Endothelial cell of umbilical vein (primary cell): ENCODE data around the gene NME7. TPM values are rescaled to one million over a fixed set of nuclear protein-coding genes. Genes with fewer than 3 reads are reported as not detected.

Source experiments
- BruUV-seq: library from RNA; stranded (reverse); fragments of 400-500 nt; replicated peaks from 2 replicates; lab custom pipeline; 2021; lab: Mats Ljungman, UMichigan
- CTCF ChIA-PET: fragments of 300-600, 350-600 bp; sonication (Branson Sonifier 250); formaldehyde crosslinking; loops from one replicate; lab custom pipeline; 2021; ENCODE audit warnings: antibody characterized with exemption, inconsistent platforms; lab: Charles Lee
- POLR2A ChIA-PET: fragments of 300-600, 350-600 bp; sonication (Branson Sonifier 250); formaldehyde crosslinking; loops from one replicate; lab custom pipeline; 2021; ENCODE audit warnings: antibody characterized with exemption, inconsistent platforms; lab: Charles Lee
- DNase-seq: peaks from one replicate; pipeline ENCODE4 v3.0.0-alpha.2; 2011; ENCODE audit warnings: low read depth, low spot score
- FAIRE-seq: peaks from 2 replicates; lab custom pipeline; 2011; peaks lifted over from hg19 to GRCh38; lab: Jason Lieb, UNC
- H2AFZ ChIP-seq: 2 replicates; pipeline ENCODE4 v1.6.0; 2012; ENCODE audit warnings: low read depth, low read length, control low read depth, inconsistent platforms
- H3K27ac ChIP-seq: 2 replicates; pipeline ENCODE4 v1.5.1; 2011; ENCODE audit warnings: low read depth, mild to moderate bottlenecking, control low read depth, low read length, moderate library complexity; ENCODE audit not compliant: insufficient read depth
- H3K27me3 ChIP-seq, 2 experiments: 2 replicates each; pipeline versions ENCODE4 v1.6.0 to v1.6.1; 2011; ENCODE audit warnings: low read length in 2 of 2, mixed read lengths in 1 of 2; ENCODE audit not compliant: control insufficient read depth in 2 of 2, insufficient read depth in 2 of 2
- H3K36me3 ChIP-seq, 2 experiments: 2 replicates in 1 of 2; 3 replicates in 1 of 2; pipeline ENCODE4 v1.5.1; 2011; ENCODE audit warnings: low read length in 2 of 2, mild to moderate bottlenecking in 1 of 2, moderate library complexity in 1 of 2; ENCODE audit not compliant: control insufficient read depth in 2 of 2, insufficient read depth in 2 of 2; ENCODE audit errors: extremely low read depth in 1 of 2
- H3K4me1 ChIP-seq: 3 replicates; pipeline ENCODE4 v1.5.1; 2011; ENCODE audit warnings: mild to moderate bottlenecking, low read length; ENCODE audit not compliant: control insufficient read depth, insufficient read depth; ENCODE audit errors: extremely low read depth
- H3K4me2 ChIP-seq: 2 replicates; pipeline ENCODE4 v1.6.1; 2011; ENCODE audit warnings: low read length, control low read depth, mixed read lengths; ENCODE audit not compliant: insufficient read depth
- H3K4me3 ChIP-seq, 3 experiments: fragments of 200-600 bp in 1 of 3; sonication (generic), shearing (Covaris generic) in 1 of 3; replicated peaks in 1 of 3; 2 replicates each; pipeline ENCODE4 v1.5.1; 2011 to 2016; ENCODE audit warnings: control low read depth in 3 of 3, low read length in 3 of 3, mild to moderate bottlenecking in 2 of 3, inconsistent platforms in 1 of 3, low read depth in 1 of 3, moderate library complexity in 1 of 3; ENCODE audit not compliant: insufficient read depth in 1 of 3
- H3K79me2 ChIP-seq: 2 replicates; pipeline ENCODE4 v1.6.0; 2012; ENCODE audit warnings: low read length, inconsistent platforms; ENCODE audit not compliant: control insufficient read depth, insufficient read depth
- H3K9ac ChIP-seq: replicated peaks from 2 replicates; pipeline ENCODE3; 2011; ENCODE audit warnings: low read length, control low read depth; ENCODE audit not compliant: insufficient read depth; ENCODE audit errors: extremely low read depth
- H3K9me1 ChIP-seq: replicated peaks from 3 replicates; pipeline ENCODE4 v1.6.0; 2011; ENCODE audit warnings: mild to moderate bottlenecking, low read length; ENCODE audit not compliant: control insufficient read depth, insufficient read depth; ENCODE audit errors: extremely low read depth
- H3K9me3 ChIP-seq: replicated peaks from 2 replicates; pipeline ENCODE4 v1.5.1; 2012; ENCODE audit warnings: low read length, inconsistent platforms; ENCODE audit not compliant: control insufficient read depth, insufficient read depth
- H4K20me1 ChIP-seq: replicated peaks from 2 replicates; pipeline ENCODE3; 2011; ENCODE audit warnings: mild to moderate bottlenecking, low read length; ENCODE audit not compliant: control insufficient read depth, insufficient read depth; ENCODE audit errors: extremely low read depth
- EZH2 ChIP-seq: IDR thresholded peaks from 2 replicates; pipeline ENCODE4 v1.6.1; 2012; ENCODE audit warnings: borderline replicate concordance, low read depth, mild to moderate bottlenecking, moderate library complexity, low read length, inconsistent platforms; ENCODE audit not compliant: severe bottlenecking
- FOS ChIP-seq: IDR thresholded peaks from 2 replicates; pipeline ENCODE4 v1.6.1; 2011; ENCODE audit warnings: mild to moderate bottlenecking, low read length, moderate library complexity, borderline replicate concordance; ENCODE audit not compliant: insufficient read depth
- GATA2 ChIP-seq: IDR thresholded peaks from 2 replicates; pipeline ENCODE4 v1.7.0; 2011; ENCODE audit warnings: low read depth, mild to moderate bottlenecking, moderate library complexity, mixed read lengths, low read length; ENCODE audit not compliant: insufficient read length, insufficient read depth
- JUN ChIP-seq: IDR thresholded peaks from 2 replicates; pipeline ENCODE4 v1.6.1; 2011; ENCODE audit warnings: borderline replicate concordance, low read depth; ENCODE audit not compliant: insufficient read length, insufficient read depth
- MYC ChIP-seq: IDR thresholded peaks from one replicate; pipeline ENCODE4 v1.6.1; 2011; ENCODE audit warnings: mild to moderate bottlenecking, low read depth, low read length
- POLR2A ChIP-seq: IDR thresholded peaks from 2 replicates; pipeline ENCODE4 v1.6.1; 2012; ENCODE audit warnings: low read depth, mild to moderate bottlenecking, control low read depth, low read length
- POLR2AphosphoS5 ChIP-seq: IDR thresholded peaks from 2 replicates; pipeline ENCODE4 v1.6.1; 2012; ENCODE audit warnings: low read depth, mild to moderate bottlenecking, control low read depth, low read length, moderate library complexity; ENCODE audit not compliant: insufficient read depth
- dilution Hi-C: fragments of 300-500 bp; cut with MboI; formaldehyde crosslinking; loops from one replicate; pipeline ENCODE4 v1.15.0; 2019; ENCODE audit warnings: low sequenced_read_pairs; ENCODE audit not compliant: extremely low pct_ligation_motif_present
- intact Hi-C: fragments of 100-400 bp; cut with micrococcal nuclease; formaldehyde crosslinking; loops from one replicate; pipeline ENCODE4 v1.10.0; 2022
- polyA plus RNA-seq, 4 experiments: library from polyadenylated mRNA; depleted of rRNA in 3 of 4; stranded (reverse) in 3 of 4; unstranded in 1 of 4; fragments of >200 nt; gene quantifications; 2 replicates each; pipeline versions ENCODE4 v1.2.1 to v1.2.3, GENCODE V29; 2011 to 2012; ENCODE audit warnings: missing spikeins in 1 of 4
- total RNA-seq: library from RNA; stranded (reverse); gene quantifications from 2 replicates; pipeline ENCODE4 v1.2.3, GENCODE V29; 2021
- TF ChIP-seq, protein P1 (sequence below): IDR thresholded peaks from 2 replicates; pipeline ENCODE4 v1.6.1; 2011; ENCODE audit not compliant: insufficient read depth, insufficient read length
- TF ChIP-seq, protein P2 (sequence below), 2 donors: IDR thresholded peaks; 1 replicate in 1 of 2; 2 replicates in 1 of 2; pipeline ENCODE4 v1.5.1; 2011; ENCODE audit warnings: low read length in 2 of 2, mild to moderate bottlenecking in 2 of 2, moderate library complexity in 2 of 2, control low read depth in 1 of 2, inconsistent platforms in 1 of 2, low read depth in 1 of 2; ENCODE audit not compliant: insufficient read depth in 1 of 2; ENCODE audit errors: extremely low read depth in 1 of 2

Gene NME7
- total and polyA plus RNA-seq, 2 donors (not counting 3 experiments of a cell fraction or from before 2014, with no cell fraction given): 16.5 to 25.3 TPM

DNA sequence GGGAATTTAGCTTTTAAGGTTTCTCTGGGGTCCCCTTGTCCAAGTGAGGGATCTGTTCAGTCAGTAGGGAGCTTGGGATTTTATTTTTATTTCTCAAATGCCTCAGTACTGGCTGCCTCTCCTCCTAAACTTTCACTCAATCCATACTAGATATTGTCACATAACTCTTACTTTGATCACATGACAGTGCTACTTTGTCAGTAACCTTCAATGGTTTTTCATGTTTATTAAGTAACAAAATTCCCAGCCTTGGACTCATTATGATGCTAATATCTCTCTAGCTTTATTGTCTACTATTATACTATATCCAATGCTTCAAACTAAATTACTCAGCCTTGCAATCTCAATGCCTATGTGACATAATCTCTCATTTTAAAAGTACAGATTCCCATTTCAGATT is 163.4 kb downstream of the NME7 start:
- Histone ChIP-seq H3K27me3 (no peaks in the 10 kb centered on the region), H2AFZ (no peak overlapping the region), H3K9ac (no peak overlapping the region), H3K4me2 (no peak overlapping the region), H3K79me2 (no peaks in the 10 kb centered on the region), H4K20me1 (no peaks in the 10 kb centered on the region), H3K27ac (no peak overlapping the region), H3K4me1 (no peaks in the 10 kb centered on the region), H3K4me3 (no peak overlapping the region), H3K9me3 (no peaks in the 10 kb centered on the region), H3K9me1 (no peaks in the 10 kb centered on the region), H3K36me3 (no peaks in the 10 kb centered on the region)
- FAIRE-seq: no peak
- intact Hi-C loops (no loop called here), dilution Hi-C loops (no loop called here)
- CTCF ChIA-PET: interaction anchor here (1.6 kb wide), 1 partner anchor 144 kb away, joined by 3 read pairs; no protein-coding TSS in a partner anchor
- BruUV-seq: no TSS peak
- POLR2A ChIA-PET: no interaction called here
- TF ChIP-seq, protein P1, sequence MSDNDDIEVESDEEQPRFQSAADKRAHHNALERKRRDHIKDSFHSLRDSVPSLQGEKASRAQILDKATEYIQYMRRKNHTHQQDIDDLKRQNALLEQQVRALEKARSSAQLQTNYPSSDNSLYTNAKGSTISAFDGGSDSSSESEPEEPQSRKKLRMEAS: no peak
- TF ChIP-seq JUN (no peak), POLR2AphosphoS5 (no peak), POLR2A (no peak), FOS (no peak), GATA2 (no peak), MYC (no peak), EZH2 (no peak)
- TF ChIP-seq, protein P2, sequence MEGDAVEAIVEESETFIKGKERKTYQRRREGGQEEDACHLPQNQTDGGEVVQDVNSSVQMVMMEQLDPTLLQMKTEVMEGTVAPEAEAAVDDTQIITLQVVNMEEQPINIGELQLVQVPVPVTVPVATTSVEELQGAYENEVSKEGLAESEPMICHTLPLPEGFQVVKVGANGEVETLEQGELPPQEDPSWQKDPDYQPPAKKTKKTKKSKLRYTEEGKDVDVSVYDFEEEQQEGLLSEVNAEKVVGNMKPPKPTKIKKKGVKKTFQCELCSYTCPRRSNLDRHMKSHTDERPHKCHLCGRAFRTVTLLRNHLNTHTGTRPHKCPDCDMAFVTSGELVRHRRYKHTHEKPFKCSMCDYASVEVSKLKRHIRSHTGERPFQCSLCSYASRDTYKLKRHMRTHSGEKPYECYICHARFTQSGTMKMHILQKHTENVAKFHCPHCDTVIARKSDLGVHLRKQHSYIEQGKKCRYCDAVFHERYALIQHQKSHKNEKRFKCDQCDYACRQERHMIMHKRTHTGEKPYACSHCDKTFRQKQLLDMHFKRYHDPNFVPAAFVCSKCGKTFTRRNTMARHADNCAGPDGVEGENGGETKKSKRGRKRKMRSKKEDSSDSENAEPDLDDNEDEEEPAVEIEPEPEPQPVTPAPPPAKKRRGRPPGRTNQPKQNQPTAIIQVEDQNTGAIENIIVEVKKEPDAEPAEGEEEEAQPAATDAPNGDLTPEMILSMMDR (IDR thresholded peaks at IDR 0.05; ENCODE audit: extremely low read depth in 1 of 2, insufficient read depth in 1 of 2, low read depth in 1 of 2, low read length in 2 of 2): no peak
- no peak for DNase-seq
